NCI-H524 (cell line): ENCODE measurements around the gene RSRP1.
A peak's percentile ranks its signal among the peaks of the same experiment; 100 is the strongest.
"Not testable (repeated sequence)": the region's sequence is repeated elsewhere in the genome, so short reads cannot be mapped to it uniquely, and the experiment has no call there.

Experiments used
- DNase-seq, 2 experiments: peaks; one replicate each; lab custom pipeline; 2025; lab: John Stamatoyannopoulos, UW

Gene RSRP1, protein sequence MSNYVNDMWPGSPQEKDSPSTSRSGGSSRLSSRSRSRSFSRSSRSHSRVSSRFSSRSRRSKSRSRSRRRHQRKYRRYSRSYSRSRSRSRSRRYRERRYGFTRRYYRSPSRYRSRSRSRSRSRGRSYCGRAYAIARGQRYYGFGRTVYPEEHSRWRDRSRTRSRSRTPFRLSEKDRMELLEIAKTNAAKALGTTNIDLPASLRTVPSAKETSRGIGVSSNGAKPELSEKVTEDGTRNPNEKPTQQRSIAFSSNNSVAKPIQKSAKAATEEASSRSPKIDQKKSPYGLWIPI

DNA sequence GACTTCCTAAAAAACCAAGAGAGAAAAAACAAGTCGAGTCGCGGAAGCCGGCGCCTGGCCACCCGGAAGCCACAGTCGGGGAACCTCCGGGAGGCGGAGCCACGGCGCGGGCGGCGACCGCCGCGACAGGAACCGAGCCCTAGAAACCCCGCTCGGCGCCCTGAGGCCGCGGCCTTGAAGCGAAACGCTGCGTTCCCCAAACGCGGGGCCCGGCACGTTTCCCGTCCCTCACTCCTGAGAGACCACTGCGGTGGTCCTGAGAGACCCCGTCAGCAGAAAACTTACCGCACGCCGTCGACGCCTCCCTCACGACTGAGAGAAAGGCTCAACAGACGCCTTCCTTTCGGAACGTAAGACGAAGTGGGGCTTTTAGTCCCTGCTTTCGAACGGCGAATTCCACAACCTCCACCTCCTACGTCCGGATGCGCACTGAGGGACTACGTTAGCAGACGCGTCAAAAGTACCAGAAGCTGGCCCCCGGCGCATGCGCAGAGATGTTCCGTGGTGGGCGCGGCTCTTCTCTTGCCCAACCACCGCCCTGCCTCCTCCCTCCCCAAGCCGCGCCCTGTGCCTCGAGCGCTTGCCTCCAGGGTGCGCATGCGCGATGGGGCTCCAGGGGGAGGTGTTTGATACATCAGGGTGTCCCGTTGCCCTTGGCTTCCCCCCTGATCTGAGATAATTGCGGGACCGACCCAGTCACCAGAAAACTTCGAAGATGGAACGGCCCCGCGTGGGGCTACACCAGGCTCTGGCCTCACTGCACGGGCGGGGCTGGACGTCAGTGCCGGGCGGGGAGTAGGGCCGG, at the start of gene RSRP1:
Gene RSRP1 (minus strand): TSS at position 431 of the 805 bp plus-strand sequence. CDS start 491 bp downstream, outside the sequence.
- peak; percentile 98 to 99 for DNase-seq

DNA sequence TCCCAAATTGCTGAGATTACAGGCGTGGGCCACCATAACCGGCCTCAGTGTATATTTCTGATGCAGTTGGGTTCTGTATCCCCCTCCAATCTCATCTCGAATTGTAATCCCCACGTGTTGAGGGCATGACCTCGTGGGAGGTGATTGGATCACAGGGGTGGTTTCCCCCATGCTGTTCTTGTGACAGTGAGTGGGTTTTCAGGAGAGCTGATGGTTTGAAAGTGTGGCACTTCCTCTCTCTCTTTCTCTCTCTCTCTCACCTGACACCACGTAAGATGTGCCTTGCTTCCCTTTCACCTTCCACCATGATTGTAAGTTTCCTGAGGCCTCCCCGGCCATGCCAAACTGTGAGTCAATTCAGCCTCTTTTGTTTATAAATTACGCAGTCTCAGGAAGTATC, 49.2 kb upstream of the RSRP1 start:
- DNase-seq: not testable (repeated sequence)

DNA sequence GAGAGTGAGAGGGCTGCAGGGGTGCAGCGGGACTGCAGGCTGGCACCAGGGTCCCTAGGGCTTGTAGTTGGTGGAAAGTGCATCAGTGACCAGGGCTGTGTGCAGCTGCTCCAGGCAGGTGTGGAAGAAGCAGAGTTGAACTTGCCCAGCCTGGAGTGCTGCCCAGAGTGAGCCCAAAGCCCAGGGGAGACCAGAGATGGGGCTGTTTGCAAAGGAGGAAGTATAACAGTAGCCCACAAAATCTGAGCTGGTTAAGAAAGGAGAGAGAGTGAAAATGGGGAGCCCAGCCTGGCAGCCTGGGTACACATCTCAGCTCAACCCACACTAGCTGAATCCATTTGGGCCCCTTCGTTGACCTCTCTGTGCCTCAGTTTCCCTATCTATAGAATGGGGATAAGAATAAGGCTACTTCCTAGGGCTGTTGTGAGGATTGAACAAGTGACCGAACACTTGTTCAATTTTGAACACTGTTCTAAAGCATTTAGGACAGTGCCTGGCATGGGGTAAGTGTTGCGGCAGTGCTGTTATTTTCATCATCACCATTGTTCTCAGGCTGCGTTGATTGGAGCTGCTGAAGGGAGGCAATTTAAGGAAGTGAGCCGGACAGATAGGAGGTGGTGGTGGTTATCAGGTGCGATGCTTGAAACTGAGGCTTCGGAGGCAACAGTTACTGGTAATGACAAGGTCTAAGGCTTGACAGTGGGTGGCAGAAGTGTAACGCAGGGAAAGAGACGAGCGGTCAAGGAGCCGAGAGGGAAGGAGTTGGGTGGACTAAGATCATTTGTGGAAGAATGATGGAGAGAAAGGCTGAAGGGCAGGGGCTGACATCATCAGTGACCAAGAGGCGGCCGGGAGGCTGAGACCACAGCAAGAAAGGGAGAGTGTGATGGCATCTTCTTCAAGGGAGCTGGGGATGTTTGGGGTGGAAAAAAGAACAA, 47.9 kb upstream of the RSRP1 start:
- not testable (repeated sequence) for DNase-seq

DNA sequence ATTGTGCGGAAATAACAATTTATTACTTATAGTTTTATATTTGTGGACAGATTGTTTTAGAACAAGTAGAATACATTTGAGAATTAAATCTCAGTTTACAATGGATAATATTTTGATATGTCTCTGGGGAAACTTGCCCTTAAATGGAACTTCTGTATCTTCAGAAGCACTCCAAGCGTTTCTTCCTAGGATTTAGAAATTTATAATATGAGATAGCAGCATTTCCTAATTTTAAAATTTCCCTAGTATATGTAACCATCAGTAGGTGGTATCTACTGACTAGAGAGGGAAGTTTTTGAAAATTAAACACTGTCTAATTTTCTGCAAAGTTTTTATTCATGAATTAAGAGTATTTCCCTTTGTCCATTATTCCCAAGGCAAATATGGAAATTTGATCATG, 46.2 kb upstream of the RSRP1 start:
- not testable (repeated sequence) for DNase-seq

DNA sequence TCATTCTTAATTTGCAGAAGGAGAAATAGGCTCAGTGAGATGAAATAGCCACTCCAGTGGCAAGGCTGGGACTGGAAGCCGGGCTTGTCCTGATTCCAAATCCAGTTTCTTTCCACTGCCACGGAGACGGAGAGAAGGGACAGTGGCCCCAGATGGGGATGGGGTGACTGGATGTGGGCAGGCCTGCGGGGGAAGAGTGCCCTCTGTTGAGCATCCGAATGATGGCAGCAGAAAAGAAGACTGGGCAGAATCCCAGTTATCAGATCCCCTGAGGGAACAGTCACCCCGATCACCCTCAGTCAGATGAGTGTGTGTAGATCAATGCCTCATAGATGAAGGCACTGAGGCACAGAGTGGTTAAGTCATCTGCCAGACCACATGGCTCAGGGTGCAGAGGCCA, 42.8 kb upstream of the RSRP1 start:
- DNase-seq: peak in 1 of 2 experiments; percentile 23

DNA sequence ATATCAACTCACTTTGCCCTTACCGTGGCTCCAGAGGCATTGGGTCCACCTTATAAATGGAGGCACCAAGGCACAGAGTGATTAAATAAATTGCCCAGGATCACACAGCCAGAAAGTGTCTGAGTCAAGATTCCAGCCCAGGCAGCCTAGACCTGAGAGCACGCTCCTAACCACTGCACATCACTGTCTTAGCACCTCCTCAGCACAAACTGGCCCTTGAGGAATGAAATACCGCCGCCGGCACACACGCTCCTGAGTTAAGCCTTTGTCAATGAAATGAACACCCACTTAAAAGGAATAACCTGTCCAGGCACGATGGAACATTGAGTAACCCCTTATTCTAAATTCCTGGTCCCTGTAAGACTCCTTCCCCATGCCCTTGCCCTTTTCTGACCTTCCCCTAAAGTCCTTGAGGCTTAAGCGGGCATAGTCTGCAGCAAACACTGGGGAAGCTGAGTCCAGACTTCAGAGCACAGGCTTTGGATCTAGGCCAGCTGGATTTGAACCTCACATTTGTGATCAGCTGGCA, 41.4 kb upstream of the RSRP1 start:
- not testable (repeated sequence) for DNase-seq

DNA sequence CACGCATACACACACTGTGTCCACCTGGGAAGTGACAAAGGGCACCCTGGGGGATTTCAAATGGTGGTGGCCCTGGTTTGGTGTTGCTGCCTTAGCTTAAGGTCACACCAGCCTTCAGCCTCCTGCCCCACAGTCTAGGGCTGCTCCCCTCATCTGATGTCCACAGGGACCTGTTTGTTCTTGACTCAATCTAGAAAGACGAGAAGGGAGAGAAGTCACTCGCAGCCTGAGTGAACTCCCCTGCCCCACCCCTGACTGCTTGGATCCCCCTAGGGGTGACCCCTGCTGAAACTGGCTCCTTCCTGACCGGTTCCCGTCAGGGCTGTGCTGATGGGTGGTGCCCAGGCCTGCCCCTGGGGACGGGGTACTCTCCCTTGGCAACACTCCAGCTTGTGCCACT, 39.9 kb upstream of the RSRP1 start:
- peak in 1 of 2 experiments; percentile 4 for DNase-seq

DNA sequence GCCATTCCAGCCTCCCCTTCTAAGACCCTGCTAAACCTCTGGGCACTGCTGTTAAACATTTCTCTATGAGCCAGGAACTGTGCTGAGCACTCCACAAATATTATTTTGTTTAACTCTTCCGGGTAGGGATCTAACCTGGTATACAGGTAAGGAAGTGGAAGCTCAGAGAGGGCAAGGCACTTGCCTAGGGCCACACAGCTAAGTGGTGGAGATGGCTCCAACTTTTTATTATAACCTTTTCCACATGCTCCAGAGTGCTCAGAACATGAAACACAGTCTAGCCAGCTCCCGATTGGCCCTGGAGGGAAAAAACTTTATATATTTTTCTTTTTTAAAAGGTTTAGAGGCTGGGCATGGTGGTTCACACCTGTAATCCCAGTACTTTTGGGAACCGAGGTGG, 38.6 kb upstream of the RSRP1 start:
- not testable (repeated sequence) for DNase-seq

DNA sequence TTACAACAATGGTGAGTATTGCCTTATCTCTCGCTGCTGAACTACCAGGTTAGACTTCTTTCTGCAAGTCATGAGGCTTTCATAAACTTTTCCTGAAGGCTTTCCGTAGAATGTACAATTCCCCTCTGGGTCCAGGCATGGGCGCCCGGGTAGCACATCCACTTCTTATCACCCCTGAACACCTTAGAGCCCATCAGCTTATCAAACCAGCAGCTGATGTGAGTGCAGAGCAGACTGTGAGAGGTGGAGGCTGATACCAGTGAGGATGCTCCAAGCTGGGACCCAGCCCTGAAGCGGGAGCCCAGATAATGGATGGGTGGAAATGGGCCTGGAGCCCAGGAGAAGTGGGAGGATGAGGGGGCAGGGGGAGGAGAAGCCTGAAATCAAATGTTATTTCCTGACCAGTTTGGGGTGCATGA, 32.4 kb upstream of the RSRP1 start:
- DNase-seq: not testable (repeated sequence)

DNA sequence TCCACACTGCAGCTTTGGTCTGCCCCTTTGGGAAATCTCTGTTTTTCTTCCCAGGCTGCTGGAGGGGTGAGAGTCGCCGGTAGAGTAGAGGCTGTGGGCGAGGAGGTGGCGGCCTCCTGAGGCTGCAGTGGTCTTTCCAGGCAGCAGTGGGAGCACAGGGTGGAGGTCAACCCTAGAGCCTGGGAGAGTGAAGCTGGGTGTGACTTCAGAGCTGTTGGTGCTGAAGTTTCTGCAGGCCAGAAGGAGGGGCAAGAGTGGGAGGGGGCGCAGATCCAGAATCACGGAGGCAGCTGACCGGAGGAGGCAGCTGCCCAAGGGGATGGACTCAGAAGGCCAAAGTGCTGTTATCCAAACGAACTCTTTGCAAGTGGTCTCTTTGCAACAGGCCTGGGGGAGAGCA, 31.5 kb upstream of the RSRP1 start:
- DNase-seq: not testable (repeated sequence)

DNA sequence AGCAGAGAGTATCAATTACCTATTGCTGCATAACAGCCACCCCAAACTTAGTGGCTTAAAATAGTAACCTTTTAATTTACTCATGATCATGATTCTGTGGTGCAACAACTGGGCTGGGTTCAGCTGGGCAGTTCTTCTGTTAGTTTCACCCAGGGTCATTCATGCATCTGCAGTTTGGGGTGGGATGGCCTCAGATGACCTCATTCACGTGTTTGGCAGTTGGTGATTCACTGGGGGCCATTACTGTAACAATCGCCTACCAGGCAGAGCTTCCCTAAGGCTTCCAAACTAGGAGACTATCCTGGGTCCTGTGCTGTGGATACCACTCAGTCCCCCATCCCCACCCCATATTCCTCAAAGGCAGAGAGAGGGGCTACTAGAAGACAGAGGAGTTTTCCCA, 31.1 kb upstream of the RSRP1 start:
- DNase-seq: not testable (repeated sequence)

DNA sequence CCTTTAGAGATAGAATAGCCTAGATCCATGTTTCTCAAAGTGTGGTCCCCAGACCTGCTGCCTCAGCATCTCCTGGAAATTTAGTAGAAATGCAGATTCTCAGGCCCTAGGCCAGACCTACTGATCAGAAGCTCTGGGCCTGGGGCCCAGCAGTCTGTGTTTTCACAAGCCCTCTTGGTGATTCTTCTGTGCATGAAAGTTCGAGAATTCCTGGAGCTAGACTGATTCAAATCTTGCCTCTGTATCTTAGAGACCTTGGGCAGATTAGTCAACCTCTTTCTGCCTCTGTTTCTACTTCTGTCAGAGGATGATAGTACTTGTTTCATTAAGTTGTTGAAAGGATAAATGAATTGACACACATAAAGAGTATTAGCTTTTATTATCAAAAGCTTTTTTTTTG, 30.0 kb upstream of the RSRP1 start:
- DNase-seq: not testable (repeated sequence)

DNA sequence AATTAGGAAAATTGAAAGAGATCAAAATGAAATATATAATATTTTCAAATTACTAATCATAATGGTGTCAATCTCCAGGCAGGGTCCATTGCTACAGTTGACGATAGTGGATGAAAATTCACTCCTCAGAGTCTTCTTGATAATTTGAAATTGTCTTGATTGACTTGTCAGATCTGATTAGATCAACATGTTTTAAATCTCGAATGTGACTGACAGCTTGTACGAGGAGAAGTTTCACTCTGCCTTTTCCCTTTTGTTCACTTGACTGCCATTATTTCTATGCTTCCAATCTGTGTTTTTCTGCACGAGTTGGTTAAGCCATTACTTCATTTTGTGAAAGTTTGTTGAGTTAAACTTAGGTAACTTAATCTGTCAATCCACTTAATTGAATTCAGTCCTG, 28.4 kb upstream of the RSRP1 start:
- not testable (repeated sequence) for DNase-seq

DNA sequence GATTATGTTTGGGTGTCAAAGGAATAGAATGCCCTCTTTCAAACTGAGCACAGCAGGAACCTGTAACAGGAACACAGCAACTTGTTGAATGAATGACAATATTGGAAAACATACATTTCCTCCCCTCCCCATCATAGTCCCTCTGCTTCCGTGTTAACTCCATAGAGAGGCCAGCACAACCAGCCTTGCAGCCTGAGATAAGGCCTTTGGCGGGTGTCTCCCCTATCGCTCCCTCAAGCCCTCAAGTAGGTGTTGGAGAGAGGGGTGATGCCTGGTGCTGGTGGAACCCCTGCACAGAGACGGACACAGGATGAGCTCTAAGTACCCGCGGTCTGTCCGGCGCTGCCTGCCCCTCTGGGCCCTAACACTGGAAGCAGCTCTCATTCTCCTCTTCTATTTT, 25.0 kb upstream of the RSRP1 start, which contains the start of gene RHD:
Gene RHD (plus strand): TSS at position 272 of the 400 bp plus-strand sequence. CDS start 39 bp downstream, at position 311.
- DNase-seq: not testable (repeated sequence)

DNA sequence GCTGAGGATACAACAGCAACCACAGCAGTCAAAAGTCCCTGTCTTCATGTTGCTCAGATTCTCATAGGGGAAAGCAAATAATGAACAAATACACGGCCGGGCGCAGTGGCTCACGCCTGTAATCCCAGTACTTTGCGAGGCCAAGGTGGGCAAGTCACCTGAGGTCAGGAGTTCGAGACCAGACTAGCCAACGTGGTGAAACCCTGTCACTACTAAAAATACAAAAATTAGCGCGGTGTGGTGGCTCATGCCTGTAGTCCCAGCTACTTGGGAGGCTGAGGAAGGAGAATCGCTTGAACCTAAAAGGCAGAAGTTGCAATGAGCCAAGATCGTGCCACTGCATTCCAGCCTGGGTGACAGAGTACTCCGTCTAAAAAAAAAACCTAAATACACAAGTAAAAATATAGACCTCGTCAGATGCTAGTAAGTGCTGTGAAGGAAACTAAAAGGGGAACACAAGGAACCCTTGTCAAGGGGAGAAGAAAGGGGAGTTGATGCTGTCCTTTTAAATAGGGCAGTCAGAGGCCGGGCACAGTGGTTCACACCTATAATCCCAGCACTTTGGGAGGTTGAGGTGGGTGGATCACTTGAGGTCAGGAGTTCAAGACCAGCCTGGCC, 21.0 kb upstream of the RSRP1 start:
- DNase-seq: not testable (repeated sequence)

DNA sequence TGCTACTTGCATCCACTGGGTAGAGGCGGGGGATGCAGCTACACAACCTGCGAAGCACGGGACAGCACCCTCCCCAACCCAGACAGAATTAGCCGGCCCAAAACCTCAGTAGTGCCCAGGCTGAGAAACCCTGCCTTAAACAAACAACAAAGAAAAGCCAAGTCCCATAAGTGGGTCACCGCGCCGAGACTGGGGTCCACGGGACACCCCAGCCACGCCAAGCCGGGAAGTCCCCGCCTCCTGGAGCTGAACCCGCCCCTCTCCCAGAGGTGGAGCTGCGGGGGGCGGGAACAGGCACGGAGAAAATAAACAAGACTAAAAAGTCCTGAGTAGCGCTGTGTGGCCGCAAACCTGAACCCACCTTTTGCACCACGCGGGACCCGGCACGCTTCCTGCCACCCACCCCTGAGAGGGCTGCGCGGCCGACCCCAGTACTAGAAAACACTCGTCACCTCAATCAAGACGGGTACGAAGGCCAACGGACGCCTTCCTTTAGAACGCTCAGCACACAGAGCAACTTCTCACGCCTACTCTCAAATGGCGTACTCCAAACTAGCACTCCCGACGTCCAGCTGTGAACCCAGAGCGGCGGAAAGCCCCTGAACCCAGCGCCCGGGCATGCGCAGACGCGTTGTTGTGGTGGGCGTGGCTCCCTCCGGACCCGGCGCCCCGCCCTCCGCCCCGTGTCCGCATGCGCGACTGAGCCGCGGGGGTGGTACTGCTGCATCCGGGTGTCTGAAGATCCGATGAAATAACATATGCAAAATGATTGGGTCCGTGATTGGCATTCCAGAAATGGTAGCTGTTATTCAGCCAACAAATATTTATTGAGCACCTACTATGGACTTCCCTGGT, 20.3 kb upstream of the RSRP1 start:
- DNase-seq: peak; percentile 32 to 76

DNA sequence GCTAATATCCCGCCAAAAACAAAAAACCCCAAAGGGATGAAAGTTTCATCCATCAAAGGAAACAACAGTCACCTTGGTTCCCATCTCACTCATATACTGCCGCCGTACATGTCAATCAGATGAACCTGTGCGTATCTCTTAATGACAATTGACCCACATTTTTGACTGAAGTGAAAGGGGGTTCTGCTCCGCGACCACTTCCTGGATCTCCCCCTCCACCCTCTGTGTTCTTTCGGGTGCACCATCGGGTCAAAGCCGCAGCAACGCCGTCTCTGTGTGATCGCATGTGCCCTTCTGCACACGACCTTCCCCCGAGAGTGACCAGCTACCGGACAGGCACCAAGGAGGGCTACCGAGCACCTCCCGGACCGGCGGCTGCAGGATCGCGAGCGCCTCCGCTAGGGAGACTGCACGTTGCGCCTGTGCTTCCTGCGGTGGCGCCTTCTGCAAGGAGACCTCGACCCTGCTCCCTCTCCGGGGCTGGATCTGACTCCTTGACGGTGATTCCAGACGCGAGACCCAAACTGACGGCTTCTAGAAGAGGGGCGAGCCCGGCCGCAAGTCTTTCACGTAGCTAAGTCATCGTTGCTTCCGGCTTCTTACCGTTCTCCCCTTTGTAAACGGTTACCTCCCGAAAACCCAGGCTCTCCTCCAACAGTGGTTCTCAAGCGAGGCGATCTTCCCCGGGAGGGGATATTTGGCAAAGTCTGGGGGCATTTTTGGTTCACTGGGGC, 19.5 kb upstream of the RSRP1 start:
- not testable (repeated sequence) for DNase-seq

DNA sequence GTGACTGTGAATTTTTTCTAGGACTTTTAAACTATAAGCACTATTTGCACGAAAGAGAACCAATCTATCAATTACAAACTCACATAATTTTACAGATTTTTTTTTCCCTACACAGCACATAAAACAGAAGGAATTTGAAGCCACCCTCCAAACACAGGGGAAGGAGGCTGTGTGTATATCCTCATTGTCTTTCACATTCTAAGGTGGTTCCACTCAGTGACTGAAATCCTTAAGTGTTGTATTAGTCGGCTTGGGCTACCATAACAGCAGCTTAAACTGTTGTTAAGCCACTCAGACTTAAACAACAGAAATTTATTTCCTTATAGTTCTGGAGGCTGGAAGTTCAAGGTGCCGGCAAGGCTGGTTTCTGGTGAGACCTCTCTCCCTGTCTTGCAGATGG, 13.1 kb upstream of the RSRP1 start:
- DNase-seq: not testable (repeated sequence)

DNA sequence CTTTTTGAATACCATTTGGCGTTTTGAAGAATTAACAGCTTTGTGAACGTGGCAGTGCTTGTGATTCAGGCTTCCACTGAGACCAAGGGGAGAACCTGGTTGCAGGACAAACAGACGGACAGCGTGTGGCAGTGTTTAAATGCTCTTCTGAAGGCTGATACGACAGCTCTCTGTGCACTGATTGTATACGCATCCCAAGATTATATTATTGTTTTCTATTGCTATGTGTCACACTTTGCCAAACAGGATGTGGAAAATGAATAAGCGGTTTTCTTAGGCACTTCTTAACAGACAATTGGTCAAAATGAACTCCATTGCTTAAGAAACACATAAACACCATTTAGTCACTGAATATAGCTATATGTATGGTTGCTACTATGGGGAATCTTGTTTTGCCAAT, 12.6 kb upstream of the RSRP1 start:
- DNase-seq: not testable (repeated sequence)
